ENCODE data around the gene MADCAM1.
"Not testable (repeated sequence)": the region's sequence is repeated elsewhere in the genome, so short reads cannot be mapped to it uniquely, and the experiment has no call there.

The MADCAM1 gene

DNA sequence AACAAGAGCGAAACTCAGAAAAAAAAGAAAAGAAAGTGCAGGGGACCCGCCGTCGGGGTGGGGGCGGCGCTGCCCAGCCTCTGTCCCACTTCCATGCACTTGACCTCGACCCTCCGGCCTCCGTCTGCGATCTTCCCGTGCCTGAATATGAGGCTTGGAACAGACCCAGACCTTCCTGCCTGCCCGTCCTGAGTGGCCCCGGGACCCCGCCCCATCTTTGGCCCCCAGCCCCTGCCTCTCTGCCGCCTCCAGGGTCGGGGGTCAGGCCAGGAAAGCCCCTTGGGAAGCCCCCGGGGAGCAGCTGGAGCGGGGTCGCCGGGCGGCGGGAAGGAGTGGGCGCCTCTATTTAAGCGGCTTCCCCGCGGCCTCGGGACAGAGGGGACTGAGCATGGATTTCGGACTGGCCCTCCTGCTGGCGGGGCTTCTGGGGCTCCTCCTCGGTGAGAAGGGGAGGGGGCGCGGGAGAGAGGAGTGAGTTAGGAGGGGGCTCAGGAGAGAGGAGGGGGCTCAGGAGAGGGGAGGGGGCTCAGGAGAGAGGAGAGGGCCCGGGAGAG lies at the start of gene MADCAM1:
TSS of gene MADCAM1 (plus strand) at position 375 of the 554 bp plus-strand sequence. CDS start at position 389, 14 bp downstream.
- TF ChIP-seq, protein P1, sequence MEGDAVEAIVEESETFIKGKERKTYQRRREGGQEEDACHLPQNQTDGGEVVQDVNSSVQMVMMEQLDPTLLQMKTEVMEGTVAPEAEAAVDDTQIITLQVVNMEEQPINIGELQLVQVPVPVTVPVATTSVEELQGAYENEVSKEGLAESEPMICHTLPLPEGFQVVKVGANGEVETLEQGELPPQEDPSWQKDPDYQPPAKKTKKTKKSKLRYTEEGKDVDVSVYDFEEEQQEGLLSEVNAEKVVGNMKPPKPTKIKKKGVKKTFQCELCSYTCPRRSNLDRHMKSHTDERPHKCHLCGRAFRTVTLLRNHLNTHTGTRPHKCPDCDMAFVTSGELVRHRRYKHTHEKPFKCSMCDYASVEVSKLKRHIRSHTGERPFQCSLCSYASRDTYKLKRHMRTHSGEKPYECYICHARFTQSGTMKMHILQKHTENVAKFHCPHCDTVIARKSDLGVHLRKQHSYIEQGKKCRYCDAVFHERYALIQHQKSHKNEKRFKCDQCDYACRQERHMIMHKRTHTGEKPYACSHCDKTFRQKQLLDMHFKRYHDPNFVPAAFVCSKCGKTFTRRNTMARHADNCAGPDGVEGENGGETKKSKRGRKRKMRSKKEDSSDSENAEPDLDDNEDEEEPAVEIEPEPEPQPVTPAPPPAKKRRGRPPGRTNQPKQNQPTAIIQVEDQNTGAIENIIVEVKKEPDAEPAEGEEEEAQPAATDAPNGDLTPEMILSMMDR (IDR thresholded peaks at IDR 0.05; ENCODE audit: insufficient read depth, missing control alignments) = no peak
- DNase-seq (ENCODE audit: insufficient read length, low spot score) (no peak), FAIRE-seq (no peak)

GRCh38 chr19:447064-447426 lies 49.2 kb upstream of the MADCAM1 start:
- FAIRE-seq = no peak
- TF ChIP-seq, protein P1 (IDR thresholded peaks at IDR 0.05; ENCODE audit: insufficient read depth, missing control alignments) = no peak
- DNase-seq (ENCODE audit: insufficient read length, low spot score) = no peak

- no peak for FAIRE-seq
- TF ChIP-seq, protein P1 (IDR thresholded peaks at IDR 0.05; ENCODE audit: insufficient read depth, missing control alignments) = no peak
Measured at GRCh38 chr19:447816-448560, 48.3 kb upstream of the MADCAM1 start.

DNA sequence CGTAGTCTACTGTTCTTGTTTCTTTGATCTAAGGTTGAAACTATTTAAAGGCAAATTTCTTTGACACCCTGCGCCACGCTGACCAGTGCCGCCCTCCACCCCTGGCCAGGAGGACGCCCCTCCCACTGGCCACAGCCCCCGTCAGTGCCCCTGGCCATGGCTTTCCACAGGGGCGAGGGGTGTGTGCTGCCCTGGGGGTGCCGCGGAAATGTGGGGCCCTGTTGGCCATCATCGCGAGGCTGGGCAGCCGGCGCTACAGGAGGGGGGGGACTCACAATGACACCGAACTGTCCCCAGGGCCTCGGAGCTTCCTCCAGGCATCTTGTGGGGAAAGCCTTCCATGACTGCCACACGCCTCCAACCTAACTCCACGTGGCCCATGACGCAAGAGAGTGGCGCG lies 46.4 kb upstream of the MADCAM1 start:
- no peak for FAIRE-seq
- TF ChIP-seq, protein P1 (IDR thresholded peaks at IDR 0.05; ENCODE audit: insufficient read depth, missing control alignments) = no peak
- DNase-seq (ENCODE audit: insufficient read length, low spot score) = no peak

More at GRCh38 chr19:447816-448560, 48.3 kb upstream of the MADCAM1 start:
- no peak for DNase-seq (ENCODE audit: insufficient read length, low spot score)

- DNase-seq (ENCODE audit: insufficient read length, low spot score); FAIRE-seq: not testable (repeated sequence)
Measured at GRCh38 chr19:450912-451481, 45.3 kb upstream of the MADCAM1 start.

- FAIRE-seq (no peak), DNase-seq (ENCODE audit: insufficient read length, low spot score) (no peak)
- TF ChIP-seq, protein P1 (IDR thresholded peaks at IDR 0.05; ENCODE audit: insufficient read depth, missing control alignments) = no peak
Measured at GRCh38 chr19:452829-453228, 43.5 kb upstream of the MADCAM1 start.

GRCh38 chr19:453606-454005 lies 42.7 kb upstream of the MADCAM1 start:
- FAIRE-seq = no peak
- no peak for DNase-seq (ENCODE audit: insufficient read length, low spot score)
- TF ChIP-seq, protein P1 (IDR thresholded peaks at IDR 0.05; ENCODE audit: insufficient read depth, missing control alignments) = no peak
